Activated naive CD4-positive, alpha-beta T cell treated with anti-CD3 and anti-CD28 coated beads for 36 hours (primary cell): ENCODE results near the gene MYL6B. TPM values are rescaled to one million over a fixed set of nuclear protein-coding genes. Genes with fewer than 3 reads are reported as not detected.

Source experiments
- CTCF ChIA-PET: fragments of 350-600 bp; sonication (Branson Sonifier 250); formaldehyde crosslinking; loops from one replicate; lab custom pipeline; 2021; ENCODE audit warnings: antibody characterized with exemption; lab: Charles Lee
- DNase-seq: peaks from one replicate; pipeline ENCODE4 v3.0.0-alpha.2; 2020
- H3K27ac Mint-ChIP-seq: one replicate; pipeline ENCODE4 v1.8.0; 2021; ENCODE audit warnings: mild to moderate bottlenecking, mixed read lengths
- H3K27me3 Mint-ChIP-seq: one replicate; pipeline ENCODE4 v1.8.0; 2021; ENCODE audit warnings: low read depth, mixed read lengths
- H3K36me3 Mint-ChIP-seq: one replicate; pipeline ENCODE4 v1.8.0; 2021; ENCODE audit warnings: low read depth, mixed read lengths
- H3K4me1 Mint-ChIP-seq: one replicate; pipeline ENCODE4 v1.8.0; 2021; ENCODE audit warnings: low read depth, mixed read lengths
- H3K4me3 Mint-ChIP-seq: one replicate; pipeline ENCODE4 v1.8.0; 2021; ENCODE audit warnings: mild to moderate bottlenecking, moderate library complexity, mixed read lengths
- H3K9me3 Mint-ChIP-seq: one replicate; pipeline ENCODE4 v1.8.0; 2021; ENCODE audit warnings: mixed read lengths
- intact Hi-C: fragments of 100-400 bp; cut with micrococcal nuclease; formaldehyde crosslinking; loops from one replicate; pipeline ENCODE4 v1.15.1; 2023
- total RNA-seq, 2 experiments: library from RNA; stranded (reverse); gene quantifications; one replicate each; pipeline ENCODE4 v1.2.3, GENCODE V29; 2021

Gene MYL6B
- total RNA-seq, 2 experiments from 2014 or later, result 49.2 to 57.5 TPM

DNA sequence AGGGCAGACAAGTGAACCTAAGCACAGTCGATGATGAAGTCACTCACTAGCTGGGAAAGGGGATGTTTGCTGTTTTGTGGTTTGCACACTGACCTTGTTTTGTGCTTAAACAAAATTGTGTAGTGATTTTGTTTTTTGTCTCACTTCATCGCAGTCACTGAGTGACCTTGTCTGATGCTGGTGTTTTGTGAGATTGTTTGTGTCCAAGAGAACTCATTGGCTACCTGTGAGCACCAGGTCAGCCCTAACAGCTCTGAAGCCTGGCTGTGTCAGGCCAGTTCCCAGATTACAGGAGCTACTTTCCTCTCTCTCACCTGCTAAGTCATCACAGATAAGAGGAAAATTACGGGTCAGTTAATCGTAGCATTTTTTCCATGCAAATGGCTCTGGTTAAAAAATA is 28.3 kb upstream of the MYL6B start:
- Mint-ChIP-seq H3K27me3 (no peaks in the 10 kb centered on the region), H3K9me3 (no peaks in the 10 kb centered on the region), H3K27ac (peak overlapping the region; percentile 32), H3K4me3 (no peak overlapping the region), H3K36me3 (peaks cover 9% of the 10 kb centered on the region), H3K4me1 (peaks cover 36% of the 10 kb centered on the region)
- CTCF ChIA-PET, result interaction anchor here (0.8 to 7.9 kb wide), 5 partner anchors 37 to 340 kb away, joined by 3 to 86 read pairs (median 4); partner anchors contain the start of genes MYL6, RNF41 and SMARCC2
- intact Hi-C loops, result no loop called here
- no peak for DNase-seq

DNA sequence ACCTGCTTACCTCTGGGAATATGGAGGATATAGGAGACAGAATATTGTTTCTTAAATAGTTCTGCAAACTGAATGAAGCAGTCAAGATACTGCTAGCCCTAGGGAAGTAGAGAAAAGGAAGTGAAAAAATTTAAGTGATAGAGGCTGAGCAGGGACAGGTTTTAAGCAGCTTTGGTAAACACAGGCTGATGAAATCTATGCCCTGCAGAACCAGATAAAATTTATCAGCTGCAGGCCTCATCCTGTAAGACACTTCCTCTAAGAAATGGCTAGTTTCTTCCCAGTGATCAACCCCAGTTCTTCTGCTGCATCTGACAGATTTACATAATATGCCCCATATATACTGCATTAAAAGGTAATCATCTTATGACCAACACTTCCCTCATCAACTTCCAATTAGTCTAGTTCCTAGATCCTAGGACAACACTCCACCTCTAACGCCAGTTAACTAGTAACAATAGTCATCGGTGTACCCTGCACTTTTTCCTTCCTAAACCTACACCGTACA is 25.6 kb upstream of the MYL6B start:
- peaks cover 47% of the 10 kb centered on the region for H3K4me1 Mint-ChIP-seq
- peaks cover 21% of the 10 kb centered on the region for H3K36me3 Mint-ChIP-seq
- DNase-seq, result no peak
- H3K27ac Mint-ChIP-seq, result peak overlapping the region; percentile 86
- intact Hi-C loops, result loop anchor here (1.0 kb wide), 9 partner anchors 8 to 342 kb away; partner anchors contain the start of genes CS, MYL6, MYL6B and NABP2
- H3K27me3 Mint-ChIP-seq, result no peaks in the 10 kb centered on the region
- CTCF ChIA-PET, result interaction anchor here (0.8 to 3.9 kb wide), 9 partner anchors 9 to 96 kb away, joined by 3 to 43 read pairs (median 4); partner anchors contain the start of genes MYL6, RNF41, SMARCC2 and ZC3H10
- H3K4me3 Mint-ChIP-seq, result peak overlapping the region; percentile 91
- H3K9me3 Mint-ChIP-seq, result no peaks in the 10 kb centered on the region

DNA sequence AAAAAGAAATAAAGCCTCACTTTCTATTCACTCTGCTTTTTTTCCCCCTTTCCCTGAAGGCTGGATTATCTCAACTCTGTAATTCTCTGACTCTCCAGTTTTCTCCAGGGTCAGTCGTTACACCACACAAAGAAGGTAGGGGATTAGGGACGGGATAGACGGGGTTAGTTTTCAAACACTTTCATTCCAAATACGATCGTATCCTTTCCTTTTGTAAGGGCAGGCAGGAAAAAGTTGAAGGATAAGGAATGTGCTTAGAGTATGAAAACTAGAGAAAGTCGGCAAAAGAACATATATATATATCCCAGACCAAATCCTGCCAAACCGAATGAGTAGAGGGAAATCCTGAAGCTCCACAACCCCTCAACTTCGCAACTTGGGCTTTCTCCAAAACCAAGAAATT is 24.9 kb upstream of the MYL6B start:
- intact Hi-C loops, result loop anchor here (1.0 kb wide), 2 partner anchors 173 to 322 kb away; partner anchors contain the start of genes CS and TIMELESS
- Mint-ChIP-seq H3K27ac (peak overlapping the region; percentile 86), H3K27me3 (no peaks in the 10 kb centered on the region), H3K36me3 (peaks cover 28% of the 10 kb centered on the region), H3K4me1 (peaks cover 54% of the 10 kb centered on the region), H3K9me3 (no peaks in the 10 kb centered on the region), H3K4me3 (peak overlapping the region; percentile 91)
- CTCF ChIA-PET, result interaction anchor here (0.5 to 3.5 kb wide), 12 partner anchors 9 to 310 kb away, joined by 3 to 28 read pairs (median 4); partner anchors contain the start of genes ANKRD52, ORMDL2, RNF41 and SARNP
- DNase-seq, result no peak

DNA sequence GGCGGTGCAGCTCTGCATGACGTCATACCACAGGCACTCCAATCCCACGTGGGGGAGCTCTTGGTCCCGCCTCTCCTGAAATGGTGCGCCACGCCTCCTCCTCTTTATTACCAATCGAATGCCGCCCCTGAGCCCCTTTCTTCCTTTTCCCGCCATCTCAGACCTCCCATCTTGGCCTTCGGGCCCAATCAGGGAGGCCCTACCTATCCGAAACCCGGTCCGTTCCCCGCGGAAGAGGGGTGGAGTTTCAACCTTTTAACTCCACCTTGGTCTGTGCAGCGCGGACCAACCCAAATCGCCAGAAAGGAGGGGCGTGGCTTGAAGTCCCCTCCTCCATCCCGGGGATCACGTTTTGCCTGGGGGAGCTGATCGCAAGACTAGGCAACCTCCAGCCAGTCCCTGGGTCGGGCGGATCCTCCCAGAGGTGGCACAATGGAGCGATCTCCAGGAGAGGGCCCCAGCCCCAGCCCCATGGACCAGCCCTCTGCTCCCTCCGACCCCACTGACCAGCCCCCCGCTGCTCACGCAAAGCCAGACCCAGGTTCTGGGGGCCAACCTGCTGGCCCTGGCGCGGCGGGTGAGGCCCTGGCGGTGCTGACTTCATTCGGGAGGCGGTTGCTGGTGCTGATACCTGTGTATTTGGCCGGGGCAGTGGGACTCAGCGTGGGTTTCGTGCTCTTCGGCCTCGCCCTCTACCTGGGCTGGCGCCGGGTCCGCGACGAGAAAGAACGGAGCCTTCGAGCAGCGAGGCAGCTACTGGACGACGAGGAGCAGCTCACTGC is 24.3 kb upstream of the MYL6B start, which contains the start of gene ESYT1:
Gene ESYT1, plus strand, starts transcription at position 380 of the 782 bp plus-strand sequence. Its CDS starts 53 bp downstream, at position 433.
- CTCF ChIA-PET, result interaction anchor here (0.5 to 3.5 kb wide), 13 partner anchors 9 to 310 kb away, joined by 3 to 28 read pairs (median 4); partner anchors contain the start of genes ANKRD52, ORMDL2, RNF41 and SARNP

DNA sequence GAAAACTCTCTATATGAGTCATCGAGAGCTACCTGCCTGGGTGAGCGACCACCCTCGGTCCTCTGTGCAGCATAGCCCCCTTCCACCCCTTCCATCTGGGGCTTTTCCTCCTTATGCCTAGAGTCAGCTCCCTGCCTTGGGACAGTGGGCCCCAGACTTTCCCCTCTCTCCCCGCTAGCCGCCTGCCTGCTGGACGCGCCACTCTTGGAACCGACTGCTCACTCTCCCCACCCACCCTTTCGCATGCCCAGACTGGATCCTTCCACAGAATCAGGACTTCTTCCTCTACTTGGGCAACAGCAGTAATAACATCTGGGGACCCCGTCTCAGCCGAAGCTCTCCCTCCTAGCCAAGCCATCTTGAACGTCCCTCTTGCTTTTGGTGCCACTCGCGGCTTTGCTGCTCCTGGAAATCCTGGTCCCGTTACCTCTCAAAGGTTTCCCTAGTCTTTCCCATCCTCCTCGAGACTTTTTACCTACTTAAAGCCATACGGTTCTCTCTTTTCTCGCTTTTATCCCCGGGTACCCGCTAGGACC is 23.6 kb upstream of the MYL6B start:
- peak overlapping the region; percentile 86 for H3K27ac Mint-ChIP-seq
- H3K36me3 Mint-ChIP-seq, result peaks cover 33% of the 10 kb centered on the region
- peak; percentile 34 for DNase-seq
- peak overlapping the region; percentile 91 for H3K4me3 Mint-ChIP-seq
- CTCF ChIA-PET, result interaction anchor here (0.6 to 3.5 kb wide), 10 partner anchors 10 to 311 kb away, joined by 3 to 28 read pairs (median 4); partner anchors contain the start of genes ORMDL2, RNF41, SARNP and SMARCC2
- peaks cover 57% of the 10 kb centered on the region for H3K4me1 Mint-ChIP-seq
- H3K9me3 Mint-ChIP-seq, result no peaks in the 10 kb centered on the region
- H3K27me3 Mint-ChIP-seq, result no peaks in the 10 kb centered on the region
- intact Hi-C loops, result loop anchor here (2.0 kb wide), 1 partner anchor 24 kb away; the partner anchor contains the start of gene PA2G4

More for the DNA sequence above, 24.3 kb upstream of the MYL6B start, which contains the start of gene ESYT1:
- Mint-ChIP-seq H3K27ac (peak within 1 kb of the TSS; percentile 86), H3K36me3 (peaks cover 29% of the 10 kb centered on the region), H3K9me3 (no peaks in the 10 kb centered on the region), H3K4me1 (peaks cover 55% of the 10 kb centered on the region), H3K4me3 (peak within 1 kb of the TSS; percentile 91), H3K27me3 (no peaks in the 10 kb centered on the region)
- intact Hi-C loops, result loop anchor here (1.0 to 2.0 kb wide), 3 partner anchors 23 to 321 kb away; partner anchors contain the start of genes CS, PA2G4 and TIMELESS
- DNase-seq, result peak; percentile 99

DNA sequence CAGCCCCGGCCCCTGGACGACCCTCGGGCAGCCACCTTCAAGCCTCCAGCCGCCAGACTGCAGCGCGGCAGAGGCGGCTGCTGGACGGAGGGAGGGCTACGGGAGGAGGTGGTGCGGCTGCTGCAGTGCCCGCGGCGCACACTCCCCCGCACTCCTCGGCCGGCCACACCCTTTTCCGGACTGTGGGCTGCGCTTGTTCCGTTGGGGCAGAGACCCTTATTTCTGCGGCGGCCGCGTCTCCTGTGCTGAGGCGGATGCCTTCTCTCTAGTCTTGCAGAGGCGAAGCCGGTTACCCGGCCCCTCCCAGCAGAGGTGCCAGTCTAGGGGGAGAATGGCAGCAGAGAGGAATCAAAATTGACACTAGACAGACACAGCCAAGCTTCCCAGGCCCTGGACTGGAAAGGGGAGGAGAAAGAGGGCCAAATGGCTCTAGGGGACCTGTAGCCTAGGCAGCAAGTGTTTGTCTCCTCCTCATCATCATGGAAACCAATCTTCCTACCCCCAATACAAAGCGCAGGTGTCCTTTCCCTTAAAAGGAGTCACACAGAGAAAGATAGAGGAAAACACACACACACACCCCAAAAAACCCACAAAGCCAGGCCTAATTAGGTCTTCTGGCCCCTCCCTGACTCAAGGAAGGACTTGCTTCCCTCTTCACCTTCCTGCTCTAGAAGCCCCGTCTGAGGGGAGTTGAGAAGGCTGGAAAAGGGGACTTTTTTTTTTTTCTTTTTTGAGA is 23.0 kb upstream of the MYL6B start:
- Mint-ChIP-seq H3K4me1 (peaks cover 60% of the 10 kb centered on the region), H3K27me3 (no peaks in the 10 kb centered on the region), H3K4me3 (peak overlapping the region; percentile 91), H3K9me3 (no peaks in the 10 kb centered on the region), H3K27ac (peak overlapping the region; percentile 86), H3K36me3 (peaks cover 36% of the 10 kb centered on the region)
- DNase-seq, result peak; percentile 66
- CTCF ChIA-PET, result interaction anchor here (0.6 to 3.1 kb wide), 6 partner anchors 10 to 134 kb away, joined by 3 to 28 read pairs (median 8); partner anchors contain the start of genes MYL6B, SMARCC2 and ZC3H10
- intact Hi-C loops, result loop anchor here (2.0 kb wide), 1 partner anchor 25 kb away; the partner anchor contains the start of gene PA2G4

DNA sequence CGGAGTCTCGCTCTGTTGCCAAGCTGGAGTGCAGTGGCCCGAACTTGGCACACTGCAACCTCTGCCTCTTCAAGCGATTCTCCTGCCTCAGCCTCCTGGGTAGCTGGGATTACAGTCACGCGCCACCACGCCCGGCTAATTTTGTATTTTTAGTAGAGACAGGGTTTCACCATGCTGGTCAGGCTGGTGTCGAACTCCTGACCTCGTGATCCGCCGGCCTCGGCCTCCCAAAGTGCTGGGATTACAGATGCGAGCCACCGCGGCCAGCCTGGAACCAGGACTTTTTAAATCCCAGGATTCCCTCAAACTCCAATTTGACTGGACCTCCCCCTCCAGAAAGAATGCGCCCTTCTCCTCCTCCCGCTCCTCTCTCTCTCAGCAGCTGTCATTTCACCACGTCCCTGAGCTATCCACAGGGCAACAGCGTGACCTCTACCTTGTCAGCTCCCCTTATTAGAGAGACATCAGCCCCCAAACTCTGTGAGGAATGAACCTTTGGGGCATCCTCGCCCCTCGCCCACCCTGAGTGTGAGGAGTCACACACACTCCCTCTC is 22.4 kb upstream of the MYL6B start:
- CTCF ChIA-PET, result interaction anchor here (0.7 to 3.1 kb wide), 5 partner anchors 10 to 59 kb away, joined by 3 to 28 read pairs (median 3); partner anchors contain the start of genes MYL6B and SMARCC2
- DNase-seq, result no peak
- Mint-ChIP-seq H3K4me1 (peaks cover 58% of the 10 kb centered on the region), H3K36me3 (peaks cover 37% of the 10 kb centered on the region), H3K4me3 (peak overlapping the region; percentile 91), H3K9me3 (no peaks in the 10 kb centered on the region), H3K27me3 (no peaks in the 10 kb centered on the region), H3K27ac (peak overlapping the region; percentile 55)
- intact Hi-C loops, result loop anchor here (2.0 kb wide), 1 partner anchor 25 kb away; the partner anchor contains the start of gene PA2G4

DNA sequence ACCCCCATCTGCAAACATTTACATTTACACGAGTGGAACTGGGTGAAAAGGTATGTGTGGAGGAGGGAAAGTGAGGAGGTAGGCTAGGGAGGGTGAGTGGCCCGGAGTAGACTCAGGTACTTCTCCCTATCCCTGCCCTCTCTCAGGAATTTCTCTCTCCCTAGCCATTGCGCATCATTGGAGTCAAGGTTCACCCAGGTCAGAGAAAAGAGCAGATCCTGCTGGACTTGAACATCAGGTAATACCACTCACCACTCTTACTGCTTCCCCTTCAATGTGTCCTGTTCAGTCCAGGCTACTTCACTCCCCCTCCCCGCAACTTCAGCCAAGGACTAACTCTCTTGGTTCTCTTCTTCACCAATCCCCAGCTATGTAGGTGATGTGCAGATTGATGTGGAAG is 21.5 kb upstream of the MYL6B start:
- no peak for DNase-seq
- CTCF ChIA-PET, result interaction anchor here (0.9 kb wide), 1 partner anchor 23 kb away, joined by 3 read pairs; no protein-coding TSS in a partner anchor
- H3K4me1 Mint-ChIP-seq, result peaks cover 59% of the 10 kb centered on the region
- no peak overlapping the region for H3K27ac Mint-ChIP-seq
- H3K36me3 Mint-ChIP-seq, result peaks cover 40% of the 10 kb centered on the region
- H3K4me3 Mint-ChIP-seq, result peak overlapping the region; percentile 91
- intact Hi-C loops, result no loop called here
- no peaks in the 10 kb centered on the region for H3K27me3 Mint-ChIP-seq
- no peaks in the 10 kb centered on the region for H3K9me3 Mint-ChIP-seq

DNA sequence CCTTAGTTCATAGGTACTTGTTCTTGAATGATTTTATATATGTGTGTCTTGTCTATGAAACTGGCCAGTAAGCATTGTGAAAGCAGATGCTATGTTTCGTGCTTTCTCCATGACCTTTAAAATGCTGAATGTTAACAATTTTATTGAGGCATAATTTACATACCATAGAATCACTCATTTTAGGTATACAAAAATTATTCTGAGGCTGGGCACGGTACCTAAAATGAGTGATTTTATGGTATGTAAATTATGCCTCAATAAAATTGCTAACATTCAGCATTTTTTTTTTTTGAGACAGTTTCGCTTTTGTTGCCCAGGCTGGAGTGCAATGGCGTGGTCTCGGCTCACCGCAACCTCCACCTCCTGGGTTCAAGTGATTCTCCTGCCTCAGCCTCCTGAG is 17.5 kb upstream of the MYL6B start:
- Mint-ChIP-seq H3K4me3 (no peak overlapping the region), H3K27ac (no peak overlapping the region)
- intact Hi-C loops, result no loop called here

DNA sequence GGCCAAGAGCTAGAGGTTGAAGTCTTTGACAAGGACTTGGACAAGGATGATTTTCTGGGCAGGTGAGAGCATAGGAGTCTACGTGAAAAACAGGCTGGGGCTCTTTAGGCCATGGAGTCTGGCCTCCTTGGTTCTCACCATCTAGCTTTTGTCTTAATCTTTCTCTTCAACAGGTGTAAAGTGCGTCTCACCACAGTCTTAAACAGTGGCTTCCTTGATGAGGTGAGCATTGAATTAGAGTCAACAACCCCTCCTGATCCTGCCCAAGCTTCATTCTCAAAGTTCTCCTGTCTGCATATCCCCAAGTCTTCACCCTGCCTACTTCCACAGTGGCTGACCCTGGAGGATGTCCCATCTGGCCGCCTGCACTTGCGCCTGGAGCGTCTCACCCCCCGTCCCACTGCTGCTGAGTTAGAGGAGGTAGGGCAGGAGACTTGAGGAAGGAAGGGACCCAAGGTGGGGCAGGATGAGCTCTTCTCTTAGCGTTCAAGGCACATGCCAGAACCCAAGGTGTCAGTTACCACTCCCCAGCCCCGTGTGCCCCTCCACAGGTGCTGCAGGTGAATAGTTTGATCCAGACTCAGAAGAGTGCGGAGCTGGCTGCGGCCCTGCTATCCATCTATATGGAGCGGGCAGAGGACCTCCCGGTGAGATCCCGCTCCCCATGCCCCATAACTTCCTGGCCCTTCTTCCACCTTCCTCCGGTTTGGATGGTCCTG is 14.4 kb upstream of the MYL6B start:
- no peak for DNase-seq
- Mint-ChIP-seq H3K4me1 (peaks cover 57% of the 10 kb centered on the region), H3K36me3 (peaks cover 66% of the 10 kb centered on the region), H3K4me3 (no peak overlapping the region), H3K9me3 (no peaks in the 10 kb centered on the region), H3K27me3 (no peaks in the 10 kb centered on the region), H3K27ac (peak overlapping the region; percentile 20)
- intact Hi-C loops, result no loop called here
- CTCF ChIA-PET, result interaction anchor here (1.4 kb wide), 1 partner anchor 11 kb away, joined by 4 read pairs; no protein-coding TSS in a partner anchor

More for the DNA sequence above, 17.5 kb upstream of the MYL6B start:
- no peak for DNase-seq
- CTCF ChIA-PET, result no interaction called here
- Mint-ChIP-seq H3K27me3 (no peaks in the 10 kb centered on the region), H3K9me3 (no peaks in the 10 kb centered on the region), H3K4me1 (peaks cover 66% of the 10 kb centered on the region), H3K36me3 (peaks cover 70% of the 10 kb centered on the region)
